K562 (cell line): Measurements from ENCODE around the gene MALRD1. TPM values are rescaled to one million over a fixed set of nuclear protein-coding genes. Genes with fewer than 3 reads are reported as not detected.

Source experiments
- ATAC-seq: fragments of 200-7000 bp; cut with Tn5 transposase; 3 replicates; pipeline ENCODE4 v1.9.1; 2020; ENCODE audit warnings: moderate library complexity
- BruUV-seq: library from RNA; stranded (reverse); fragments of 400-500 nt; replicated peaks from 2 replicates; lab custom pipeline; 2021; lab: Mats Ljungman, UMichigan
- CTCF ChIA-PET: fragments of 300-600 bp; formaldehyde crosslinking; extraction: SDS; loops from one replicate; lab custom pipeline; 2021; ENCODE audit warnings: low intra/inter-chr PET ratio; lab: Yijun Ruan, JAX
- POLR2A ChIA-PET: fragments of 300-600, 350-650 bp; sonication (Branson Sonifier 250); formaldehyde crosslinking; extraction: SDS; loops from one replicate; lab custom pipeline; 2021; ENCODE audit warnings: antibody characterized with exemption, inconsistent platforms; lab: Yijun Ruan, JAX
- DNase-seq, 4 experiments: peaks; one replicate each; pipeline versions ENCODE4 v3.0.0 to v3.0.0-alpha.2; 2011 to 2018; ENCODE audit warnings: low spot score in 3 of 4, mixed read lengths in 3 of 4; ENCODE audit errors: extremely low read depth in 1 of 4
- FAIRE-seq: peaks from 2 replicates; lab custom pipeline; 2011; peaks lifted over from hg19 to GRCh38; lab: Jason Lieb, UNC
- H2AFZ ChIP-seq: 2 replicates; pipeline ENCODE4 v1.6.0; 2011; ENCODE audit warnings: low read depth, low read length, control low read depth, inconsistent platforms
- H3K27ac ChIP-seq: fragments of 200-600 bp; 3 replicates; pipeline ENCODE4 v1.8.0; 2011; ENCODE audit warnings: low read depth, mild to moderate bottlenecking, control low read depth, inconsistent platforms, low read length, moderate library complexity, mixed read lengths; ENCODE audit errors: extremely low read depth
- H3K27me3 ChIP-seq, 2 experiments: fragments of 300-600 bp in 1 of 2; 2 replicates in 1 of 2; 3 replicates in 1 of 2; pipeline versions ENCODE4 v1.6.0 to v1.8.0; 2011; ENCODE audit warnings: inconsistent platforms in 2 of 2, low read length in 2 of 2, mild to moderate bottlenecking in 1 of 2, mixed read lengths in 1 of 2, moderate library complexity in 1 of 2; ENCODE audit not compliant: control insufficient read depth in 2 of 2, insufficient read depth in 2 of 2
- H3K36me3 ChIP-seq: fragments of 300-600 bp; 3 replicates; pipeline ENCODE4 v1.8.0; 2011; ENCODE audit warnings: mild to moderate bottlenecking, low read length, inconsistent platforms; ENCODE audit not compliant: control insufficient read depth, insufficient read depth
- H3K4me1 ChIP-seq, 2 experiments: fragments of 200-600 bp in 1 of 2; replicated peaks in 1 of 2; 2 replicates in 1 of 2; 3 replicates in 1 of 2; pipeline versions ENCODE4 v1.5.1 to v1.8.0; 2011; ENCODE audit warnings: inconsistent platforms in 2 of 2, low read length in 2 of 2, mild to moderate bottlenecking in 1 of 2, mixed read lengths in 1 of 2, moderate library complexity in 1 of 2; ENCODE audit not compliant: control insufficient read depth in 2 of 2, insufficient read depth in 2 of 2
- H3K4me2 ChIP-seq: 2 replicates; pipeline ENCODE4 v1.6.1; 2011; ENCODE audit warnings: low read length, control low read depth, inconsistent platforms, mixed read lengths; ENCODE audit not compliant: insufficient read depth
- H3K4me3 ChIP-seq: fragments of 200-600 bp; sonication (generic), shearing (Covaris generic); 2 replicates; pipeline ENCODE4 v1.5.1; 2016; ENCODE audit warnings: control low read depth, inconsistent platforms
- H3K79me2 ChIP-seq: fragments of 200-600 bp; 3 replicates; pipeline ENCODE4 v1.8.0; 2011; ENCODE audit warnings: low read length, inconsistent platforms; ENCODE audit not compliant: control insufficient read depth, insufficient read depth
- H3K9ac ChIP-seq, 2 experiments: 2 replicates each; pipeline versions ENCODE4 v1.6.0 to v1.6.1; 2011; ENCODE audit warnings: low read depth in 2 of 2, low read length in 2 of 2, control low read depth in 1 of 2, inconsistent platforms in 1 of 2, mild to moderate bottlenecking in 1 of 2, mixed read lengths in 1 of 2; ENCODE audit not compliant: insufficient read depth in 1 of 2
- H3K9me1 ChIP-seq: one replicate; pipeline ENCODE4 v1.6.0; 2011; ENCODE audit warnings: inconsistent platforms, mild to moderate bottlenecking, low read length, moderate library complexity; ENCODE audit not compliant: control insufficient read depth, insufficient read depth
- H3K9me3 ChIP-seq: replicated peaks from 2 replicates; pipeline ENCODE4 v1.5.1; 2011; ENCODE audit warnings: low read depth, low read length, inconsistent platforms; ENCODE audit not compliant: control insufficient read depth, insufficient read depth
- H4K20me1 ChIP-seq: replicated peaks from 2 replicates; pipeline ENCODE4 v1.6.1; 2011; ENCODE audit warnings: low read length, inconsistent platforms, mixed read lengths; ENCODE audit not compliant: control insufficient read depth, insufficient read depth
- FOXM1 ChIP-seq, 2 experiments: fragments of 450-650 bp in 1 of 2; sonication (generic) in 1 of 2; formaldehyde crosslinking in 1 of 2; IDR thresholded peaks; 2 replicates each; pipeline versions ENCODE4 v1.6.1 to v1.9.0; 2017 to 2022; ENCODE audit warnings: low read depth in 2 of 2, mild to moderate bottlenecking in 2 of 2, missing genetic modification reagents in 1 of 2, moderate library complexity in 1 of 2
- HIVEP1 ChIP-seq: fragments of 250-450 bp; sonication (Bioruptor Pico); IDR thresholded peaks from 2 replicates; pipeline ENCODE4 v1.4.0; 2020; ENCODE audit warnings: mild to moderate bottlenecking
- KHSRP ChIP-seq: fragments of 450-650 bp; IDR thresholded peaks from 2 replicates; pipeline ENCODE4 v1.6.1; 2017
- PHF20 ChIP-seq: fragments of 450-650 bp; IDR thresholded peaks from 2 replicates; pipeline ENCODE4 v1.6.1; 2018; ENCODE audit not compliant: partially characterized antibody
- PRMT5 ChIP-seq: sonication (generic); formaldehyde crosslinking; IDR thresholded peaks from 2 replicates; pipeline ENCODE4 v1.5.0; 2020; ENCODE audit warnings: missing genetic modification reagents
- SRSF3 ChIP-seq: fragments of 200-400 bp; formaldehyde crosslinking; IDR thresholded peaks from 2 replicates; pipeline ENCODE4 v1.6.1; 2016; ENCODE audit warnings: mild to moderate bottlenecking, low read length, moderate library complexity; ENCODE audit not compliant: insufficient read depth
- TOE1 ChIP-seq, 2 experiments: fragments of 450-650 bp in 1 of 2; sonication (generic) in 1 of 2; formaldehyde crosslinking in 1 of 2; IDR thresholded peaks; 2 replicates each; pipeline versions ENCODE4 v1.7.1 to v1.8.0; 2016 to 2022; ENCODE audit warnings: borderline replicate concordance in 2 of 2, mild to moderate bottlenecking in 2 of 2, antibody characterized with exemption in 1 of 2, inconsistent platforms in 1 of 2, low read depth in 1 of 2, missing genetic modification reagents in 1 of 2, moderate library complexity in 1 of 2
- ZNF146 ChIP-seq: IDR thresholded peaks from one replicate; pipeline ENCODE4 v1.6.1; 2018; ENCODE audit warnings: missing compliant biosample characterization; ENCODE audit not compliant: unreplicated experiment
- ZNF263 ChIP-seq: sonication (generic); formaldehyde crosslinking; IDR thresholded peaks from 2 replicates; pipeline ENCODE4 v1.8.0; 2022; ENCODE audit warnings: mild to moderate bottlenecking, missing genetic modification reagents, borderline replicate concordance
- ZNF347 ChIP-seq: fragments of 450-650 bp; formaldehyde crosslinking; IDR thresholded peaks from 2 replicates; pipeline ENCODE4 v1.4.0; 2020; ENCODE audit warnings: low read depth, mild to moderate bottlenecking, moderate library complexity
- WGBS: fragments of 100-300 bp; shearing (Covaris generic); methylation state at CpG from one replicate; pipeline ENCODE4 v1.1.6; 2016; ENCODE audit warnings: low coverage, mixed read lengths; ENCODE audit not compliant: insufficient coverage; ENCODE audit errors: missing lambda C conversion rate; 5-methylcytosine and 5-hydroxymethylcytosine counted together
- in situ Hi-C: fragments of 300-500 bp; cut with MboI; formaldehyde crosslinking; loops from 4 replicates; pipeline ENCODE4 v1.15.0; 2018; ENCODE audit warnings: inconsistent platforms, mixed read lengths
- intact Hi-C: fragments of 100-400 bp; cut with micrococcal nuclease; formaldehyde crosslinking; loops from 2 replicates; pipeline ENCODE4 v1.14.2; 2022
- polyA plus RNA-seq, 8 experiments: library from polyadenylated mRNA; depleted of rRNA in 4 of 8; stranded (reverse) in 5 of 8; unstranded in 3 of 8; fragments of >200 nt; fragmentation: Nextera tagmentation in 2 of 8; fragmentation: Illumina TruSeq in 1 of 8; extraction: Ambion mirVana in 2 of 8; extraction: Trizol in 1 of 8; gene quantifications; 2 replicates each; pipeline versions ENCODE4 v1.2.1 to v1.2.3, GENCODE V29; 2011 to 2014; ENCODE audit warnings: inconsistent platforms in 1 of 8, missing spikeins in 1 of 8
- total RNA-seq, 7 experiments: library from RNA; depleted of rRNA in 6 of 7; stranded (reverse); fragments of >200 nt in 6 of 7; fragmentation: Illumina TruSeq in 2 of 7; extraction: Trizol in 2 of 7; gene quantifications; 2 replicates each; pipeline versions ENCODE4 v1.2.1 to v1.2.3, GENCODE V29; 2011 to 2021; ENCODE audit warnings: low replicate concordance in 1 of 7
- TF ChIP-seq, protein P1 (sequence below): fragments of 250-450 bp; sonication (Bioruptor Pico); IDR thresholded peaks from 2 replicates; pipeline ENCODE4 v1.8.0; 2021; ENCODE audit warnings: moderate library complexity, mild to moderate bottlenecking, inconsistent platforms
- TF ChIP-seq, protein P2 (sequence below): fragments of 450-650 bp; IDR thresholded peaks from 2 replicates; pipeline ENCODE4 v1.6.1; 2016; ENCODE audit warnings: mild to moderate bottlenecking
- TF ChIP-seq, protein P3 (sequence below): sonication (generic); formaldehyde crosslinking; IDR thresholded peaks from 2 replicates; pipeline ENCODE4 v1.4.0; 2020; ENCODE audit warnings: mild to moderate bottlenecking, missing genetic modification reagents

Gene MALRD1
- total and polyA plus RNA-seq, 9 of the 15 experiments (the other 6 are each of a cell fraction or from before 2014, with no cell fraction given), result not detected

DNA sequence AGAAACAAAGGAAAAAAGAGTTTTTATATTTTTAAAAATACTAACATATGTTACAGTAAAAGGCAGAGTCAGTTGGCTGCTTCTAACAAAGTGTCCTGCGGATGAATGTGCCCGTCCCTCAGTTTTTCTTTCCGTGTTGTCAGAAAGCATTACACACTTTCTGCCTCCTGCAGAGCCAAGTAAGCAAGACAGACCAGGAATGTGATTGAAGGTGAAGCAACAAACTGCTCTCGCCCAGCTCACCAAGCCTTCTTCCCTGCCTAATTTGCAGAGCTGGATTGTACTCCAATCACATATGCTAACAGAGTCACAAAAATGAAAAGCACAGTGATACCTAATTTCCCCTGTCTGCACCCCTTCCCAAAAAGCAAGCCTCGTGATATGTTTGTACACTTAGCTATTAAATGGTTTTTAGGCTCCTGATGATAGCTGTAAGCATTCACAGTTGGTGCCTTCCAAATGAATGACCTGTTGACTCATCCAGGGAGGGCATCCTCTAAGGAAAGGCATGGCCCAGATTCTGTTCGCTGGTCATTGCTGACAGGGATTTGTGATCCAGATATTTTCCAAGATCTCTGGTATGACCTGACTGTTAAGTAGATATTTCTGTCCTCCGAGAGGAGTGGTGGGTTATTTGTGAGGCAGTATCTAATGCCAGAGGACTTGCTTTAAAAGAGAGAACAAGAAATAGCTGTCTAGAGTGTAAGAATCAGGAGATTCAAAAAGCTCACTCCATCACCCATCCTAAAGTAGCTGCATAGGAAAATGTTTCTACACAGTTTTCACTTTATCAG, 580.4 kb downstream of the MALRD1 start (continued):
- TF ChIP-seq, protein P1, sequence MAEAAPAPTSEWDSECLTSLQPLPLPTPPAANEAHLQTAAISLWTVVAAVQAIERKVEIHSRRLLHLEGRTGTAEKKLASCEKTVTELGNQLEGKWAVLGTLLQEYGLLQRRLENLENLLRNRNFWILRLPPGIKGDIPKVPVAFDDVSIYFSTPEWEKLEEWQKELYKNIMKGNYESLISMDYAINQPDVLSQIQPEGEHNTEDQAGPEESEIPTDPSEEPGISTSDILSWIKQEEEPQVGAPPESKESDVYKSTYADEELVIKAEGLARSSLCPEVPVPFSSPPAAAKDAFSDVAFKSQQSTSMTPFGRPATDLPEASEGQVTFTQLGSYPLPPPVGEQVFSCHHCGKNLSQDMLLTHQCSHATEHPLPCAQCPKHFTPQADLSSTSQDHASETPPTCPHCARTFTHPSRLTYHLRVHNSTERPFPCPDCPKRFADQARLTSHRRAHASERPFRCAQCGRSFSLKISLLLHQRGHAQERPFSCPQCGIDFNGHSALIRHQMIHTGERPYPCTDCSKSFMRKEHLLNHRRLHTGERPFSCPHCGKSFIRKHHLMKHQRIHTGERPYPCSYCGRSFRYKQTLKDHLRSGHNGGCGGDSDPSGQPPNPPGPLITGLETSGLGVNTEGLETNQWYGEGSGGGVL (CRISPR knock-in tag), result no peak
- TF ChIP-seq TOE1 (IDR thresholded peaks at IDR 0.05; ENCODE audit: borderline replicate concordance) (no peak), TOE1 (CRISPR knock-in tag; IDR thresholded peaks at IDR 0.05; ENCODE audit: borderline replicate concordance, low read depth) (no peak), KHSRP (no peak), ZNF347 (CRISPR knock-in tag) (no peak), HIVEP1 (CRISPR knock-in tag) (no peak), PHF20 (no peak), FOXM1 (IDR thresholded peaks at IDR 0.05; ENCODE audit: low read depth) (no peak), FOXM1 (CRISPR knock-in tag; IDR thresholded peaks at IDR 0.05; ENCODE audit: low read depth) (no peak), ZNF146 (CRISPR knock-in tag) (no peak)

DNA sequence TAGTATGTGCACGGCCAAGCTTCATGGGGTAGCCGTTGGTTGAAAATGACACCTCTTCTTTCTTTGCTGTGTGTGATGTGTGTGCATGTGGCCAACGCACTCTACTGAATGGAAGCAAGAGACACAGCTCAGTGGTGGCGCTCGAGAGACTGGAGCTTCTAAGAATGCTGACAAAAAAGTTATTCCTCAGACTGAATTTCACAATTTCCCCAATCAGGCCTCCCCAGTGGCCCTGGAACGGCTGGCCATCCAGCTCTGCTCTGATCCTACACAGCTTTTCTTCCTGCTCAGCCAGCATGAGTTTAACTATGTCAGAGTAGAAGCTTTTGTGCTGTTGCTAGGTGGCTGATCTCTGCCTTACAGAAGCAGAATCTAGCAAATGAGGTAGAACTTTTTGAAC, 581.0 kb downstream of the MALRD1 start:
- Histone ChIP-seq H3K4me1 (no peaks in the 10 kb centered on the region), H3K27me3 (no peaks in the 10 kb centered on the region), H4K20me1 (no peaks in the 10 kb centered on the region), H3K9me1 (no peaks in the 10 kb centered on the region), H3K79me2 (no peaks in the 10 kb centered on the region), H3K9me3 (no peaks in the 10 kb centered on the region), H3K4me2 (no peak overlapping the region), H3K27ac (no peak overlapping the region), H3K4me3 (no peak overlapping the region), H2AFZ (no peak overlapping the region), H3K36me3 (no peaks in the 10 kb centered on the region), H3K9ac (no peak overlapping the region)
- ChIA-PET POLR2A (no interaction called here), CTCF (no interaction called here)
- DNase-seq (no peak), ATAC-seq (no peak), FAIRE-seq (no peak)
- under 1% methylated on average over 6 of the region's 6 CpGs for WGBS
- intact Hi-C loops (no loop called here), in situ Hi-C loops (no loop called here)
- BruUV-seq, result no TSS peak
- TF ChIP-seq ZNF263 (CRISPR knock-in tag), result no peak
- TF ChIP-seq, protein P2, sequence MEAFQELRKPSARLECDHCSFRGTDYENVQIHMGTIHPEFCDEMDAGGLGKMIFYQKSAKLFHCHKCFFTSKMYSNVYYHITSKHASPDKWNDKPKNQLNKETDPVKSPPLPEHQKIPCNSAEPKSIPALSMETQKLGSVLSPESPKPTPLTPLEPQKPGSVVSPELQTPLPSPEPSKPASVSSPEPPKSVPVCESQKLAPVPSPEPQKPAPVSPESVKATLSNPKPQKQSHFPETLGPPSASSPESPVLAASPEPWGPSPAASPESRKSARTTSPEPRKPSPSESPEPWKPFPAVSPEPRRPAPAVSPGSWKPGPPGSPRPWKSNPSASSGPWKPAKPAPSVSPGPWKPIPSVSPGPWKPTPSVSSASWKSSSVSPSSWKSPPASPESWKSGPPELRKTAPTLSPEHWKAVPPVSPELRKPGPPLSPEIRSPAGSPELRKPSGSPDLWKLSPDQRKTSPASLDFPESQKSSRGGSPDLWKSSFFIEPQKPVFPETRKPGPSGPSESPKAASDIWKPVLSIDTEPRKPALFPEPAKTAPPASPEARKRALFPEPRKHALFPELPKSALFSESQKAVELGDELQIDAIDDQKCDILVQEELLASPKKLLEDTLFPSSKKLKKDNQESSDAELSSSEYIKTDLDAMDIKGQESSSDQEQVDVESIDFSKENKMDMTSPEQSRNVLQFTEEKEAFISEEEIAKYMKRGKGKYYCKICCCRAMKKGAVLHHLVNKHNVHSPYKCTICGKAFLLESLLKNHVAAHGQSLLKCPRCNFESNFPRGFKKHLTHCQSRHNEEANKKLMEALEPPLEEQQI, result no peak
- TF ChIP-seq SRSF3, result no peak
- TF ChIP-seq, protein P3, sequence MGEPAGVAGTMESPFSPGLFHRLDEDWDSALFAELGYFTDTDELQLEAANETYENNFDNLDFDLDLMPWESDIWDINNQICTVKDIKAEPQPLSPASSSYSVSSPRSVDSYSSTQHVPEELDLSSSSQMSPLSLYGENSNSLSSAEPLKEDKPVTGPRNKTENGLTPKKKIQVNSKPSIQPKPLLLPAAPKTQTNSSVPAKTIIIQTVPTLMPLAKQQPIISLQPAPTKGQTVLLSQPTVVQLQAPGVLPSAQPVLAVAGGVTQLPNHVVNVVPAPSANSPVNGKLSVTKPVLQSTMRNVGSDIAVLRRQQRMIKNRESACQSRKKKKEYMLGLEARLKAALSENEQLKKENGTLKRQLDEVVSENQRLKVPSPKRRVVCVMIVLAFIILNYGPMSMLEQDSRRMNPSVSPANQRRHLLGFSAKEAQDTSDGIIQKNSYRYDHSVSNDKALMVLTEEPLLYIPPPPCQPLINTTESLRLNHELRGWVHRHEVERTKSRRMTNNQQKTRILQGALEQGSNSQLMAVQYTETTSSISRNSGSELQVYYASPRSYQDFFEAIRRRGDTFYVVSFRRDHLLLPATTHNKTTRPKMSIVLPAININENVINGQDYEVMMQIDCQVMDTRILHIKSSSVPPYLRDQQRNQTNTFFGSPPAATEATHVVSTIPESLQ, result no peak
- no peak for TF ChIP-seq FOXM1 (IDR thresholded peaks at IDR 0.05; ENCODE audit: low read depth)
- no peak for TF ChIP-seq FOXM1 (CRISPR knock-in tag; IDR thresholded peaks at IDR 0.05; ENCODE audit: low read depth)
- TF ChIP-seq PRMT5 (CRISPR knock-in tag), result no peak
